Measurements from ENCODE around the gene NPEPL1.

- TF ChIP-seq EZH2 (IDR thresholded peaks at IDR 0.05; ENCODE audit: insufficient read depth, poor library complexity, severe bottlenecking), result no peak
- TF ChIP-seq EZH2phosphoT487 (IDR thresholded peaks at IDR 0.05; ENCODE audit: insufficient read depth, low read depth), result no peak
These were observed 52.2 kb downstream of the NPEPL1 start for GRCh38 chr20:58744836-58745235.
